Dermis blood vessel endothelial cell (primary cell): ENCODE results near the gene SCAI. TPM values are rescaled to one million over a fixed set of nuclear protein-coding genes. Genes with fewer than 3 reads are reported as not detected.
"Not testable (repeated sequence)": the region's sequence is repeated elsewhere in the genome, so short reads cannot be mapped to it uniquely, and the experiment has no call there.

Experiments used
- DNase-seq: peaks from one replicate; pipeline ENCODE4 v3.0.0; 2010
- total RNA-seq: library from RNA; depleted of rRNA; stranded (reverse); fragments of >200 nt; gene quantifications from 2 replicates; pipeline ENCODE4 v1.2.3, GENCODE V29; 2014

The SCAI gene
- total RNA-seq, 1 donor from 2014 or later, result 13.6 TPM

DNA sequence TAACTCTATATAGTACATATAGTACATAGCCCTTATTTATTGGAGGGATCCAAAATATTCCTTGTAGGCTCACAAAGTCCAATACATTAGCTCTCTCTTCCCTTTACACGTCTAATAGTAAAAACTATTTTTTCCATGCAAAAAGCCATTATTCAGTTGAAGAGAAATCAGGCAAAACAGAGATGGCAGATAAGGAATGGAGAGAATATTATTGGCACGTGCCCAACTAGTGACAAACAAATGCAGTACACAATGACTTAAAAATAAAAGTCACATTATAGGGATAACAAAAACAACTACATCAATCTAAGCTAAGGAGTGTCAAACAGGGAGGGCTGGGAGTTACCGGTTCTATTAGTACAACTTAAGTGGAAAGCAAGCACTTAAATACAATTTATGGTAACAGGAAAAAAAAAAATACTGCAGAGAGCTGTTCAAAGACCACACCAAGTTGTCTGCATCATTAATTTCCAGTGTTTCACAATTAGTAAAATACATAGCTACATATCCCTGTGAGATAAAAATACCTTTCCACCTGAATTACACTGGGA is 4.1 kb upstream of the SCAI start:
- DNase-seq, result no peak

- no peak for DNase-seq
Measured at GRCh38 chr9:125146247-125146646, 2.9 kb upstream of the SCAI start.

DNA sequence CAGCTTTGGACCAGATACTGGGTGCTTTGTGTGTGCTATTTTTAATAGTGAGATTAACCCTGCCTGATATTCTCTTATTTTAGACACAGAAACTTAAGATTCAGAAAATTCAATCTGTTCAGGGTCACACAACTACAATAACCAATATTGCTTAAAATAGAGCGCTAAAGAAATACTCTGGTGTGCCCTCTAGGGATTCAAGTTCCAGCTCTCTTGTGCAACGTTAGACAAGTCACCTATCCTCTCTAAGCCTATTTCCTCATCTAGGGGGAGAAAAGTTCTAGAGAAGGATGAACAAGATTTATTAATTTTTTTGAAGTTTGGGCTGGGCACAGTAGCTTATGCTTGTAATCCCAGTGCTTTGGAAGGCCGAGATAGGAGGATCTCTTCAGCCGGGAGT is 2.1 kb upstream of the SCAI start:
- no peak for DNase-seq

- DNase-seq, result peak; percentile 21
Measured at GRCh38 chr9:125142560-125143376, 560 bp downstream of the SCAI start.

GRCh38 chr9:125141751-125142150 is 1.6 kb downstream of the SCAI start:
- DNase-seq, result no peak

DNA sequence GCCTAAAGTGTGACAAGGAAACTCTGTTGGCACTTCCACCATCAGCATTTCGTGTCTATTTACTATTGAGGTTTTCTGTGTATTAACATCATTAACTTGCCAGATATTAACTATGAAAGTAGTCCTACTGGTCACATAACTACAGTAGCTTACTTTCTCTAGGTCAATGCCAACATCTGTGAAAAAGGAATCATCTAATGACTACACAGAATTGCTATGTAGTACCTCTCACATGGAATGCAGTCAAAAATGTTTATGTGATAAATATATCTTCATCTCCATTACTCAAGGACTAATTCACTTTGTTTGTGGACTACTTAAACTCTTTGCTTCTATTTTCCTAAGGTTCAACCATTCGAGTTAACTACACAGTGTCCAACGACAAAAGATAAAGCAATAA is 2.1 kb downstream of the SCAI start:
- DNase-seq, result no peak

DNA sequence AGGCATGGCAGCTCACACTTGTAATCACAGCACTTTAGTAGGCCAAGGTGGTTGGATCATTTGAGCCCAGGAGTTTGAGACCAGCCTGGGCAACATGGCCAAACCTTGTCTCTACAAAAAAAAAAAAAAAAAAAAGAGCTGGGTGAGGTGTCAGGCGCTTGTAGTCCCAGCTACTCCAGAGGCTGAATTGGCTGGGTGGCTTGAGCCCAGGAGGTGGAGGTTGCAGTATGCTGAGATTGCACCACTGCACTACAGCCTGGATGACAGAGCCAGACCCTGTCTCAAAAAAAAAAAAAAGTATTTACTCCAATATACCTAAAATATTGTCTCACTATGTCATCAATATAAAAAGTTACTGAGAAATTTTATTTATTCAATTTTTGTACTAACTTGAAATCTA is 2.8 kb downstream of the SCAI start:
- no peak for DNase-seq

- no peak for DNase-seq
Measured at GRCh38 chr9:125137200-125137599, 6.1 kb downstream of the SCAI start.

DNA sequence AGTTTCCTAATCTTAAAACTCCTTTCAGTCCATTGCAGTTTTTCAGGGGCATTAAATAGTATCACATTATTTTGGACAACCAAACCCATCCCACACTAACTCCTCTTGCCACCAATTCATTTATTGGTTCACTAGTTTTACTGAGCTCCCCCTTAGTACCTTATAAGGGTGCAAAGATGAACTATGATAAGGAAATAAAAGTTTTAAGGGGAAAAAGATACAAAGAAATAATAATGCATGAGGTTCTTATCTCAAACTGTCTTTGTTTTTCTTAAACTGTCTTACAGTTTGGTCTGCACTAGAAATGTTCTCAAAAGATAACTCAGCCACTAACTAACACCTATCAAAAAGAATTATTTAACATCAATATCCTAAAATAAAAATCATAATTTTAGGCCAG is 8.4 kb downstream of the SCAI start:
- DNase-seq, result no peak

DNA sequence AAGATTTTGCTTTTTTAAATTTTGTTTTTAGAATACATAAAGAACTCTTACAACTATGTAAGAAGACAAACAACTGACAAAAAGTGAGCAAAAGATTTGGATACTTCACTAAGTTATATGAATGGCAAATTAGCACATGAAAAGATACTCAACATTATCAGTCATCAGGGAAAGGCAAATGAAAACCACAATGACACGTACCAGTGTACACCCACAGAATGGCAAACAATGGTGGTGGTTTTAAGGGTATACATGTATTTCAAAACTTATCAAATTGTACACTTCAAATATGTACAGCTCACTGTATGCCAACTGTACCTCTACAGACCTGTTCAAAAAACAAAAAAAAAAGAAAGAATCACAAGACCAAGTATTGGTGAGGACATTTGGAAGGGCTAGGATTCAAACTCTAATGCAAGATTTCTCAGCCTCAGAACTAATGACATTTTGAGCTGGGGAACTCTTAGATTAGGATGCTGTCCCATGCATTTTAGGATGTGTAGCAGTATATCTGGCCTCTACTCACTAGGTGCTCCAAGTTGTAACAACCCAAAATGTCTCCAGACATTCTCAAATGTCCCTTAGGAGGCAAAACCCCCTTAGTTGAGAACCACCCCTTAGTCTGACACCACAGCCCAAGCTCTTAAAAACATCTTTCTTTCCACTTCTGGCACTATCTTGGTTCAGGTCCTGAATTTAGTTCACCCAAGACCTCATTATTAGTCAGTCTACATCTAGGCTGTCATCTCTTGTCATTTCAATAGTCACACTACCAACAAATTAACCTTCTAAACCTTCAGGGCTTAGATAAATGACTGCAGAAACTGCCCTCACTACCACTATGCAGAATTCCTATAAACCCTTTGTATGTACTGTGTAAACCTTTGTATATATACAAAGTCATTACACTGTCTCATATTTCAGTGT is 9.7 kb downstream of the SCAI start:
- no peak for DNase-seq

GRCh38 chr9:125131778-125132177 is 11.6 kb downstream of the SCAI start:
- DNase-seq, result no peak

DNA sequence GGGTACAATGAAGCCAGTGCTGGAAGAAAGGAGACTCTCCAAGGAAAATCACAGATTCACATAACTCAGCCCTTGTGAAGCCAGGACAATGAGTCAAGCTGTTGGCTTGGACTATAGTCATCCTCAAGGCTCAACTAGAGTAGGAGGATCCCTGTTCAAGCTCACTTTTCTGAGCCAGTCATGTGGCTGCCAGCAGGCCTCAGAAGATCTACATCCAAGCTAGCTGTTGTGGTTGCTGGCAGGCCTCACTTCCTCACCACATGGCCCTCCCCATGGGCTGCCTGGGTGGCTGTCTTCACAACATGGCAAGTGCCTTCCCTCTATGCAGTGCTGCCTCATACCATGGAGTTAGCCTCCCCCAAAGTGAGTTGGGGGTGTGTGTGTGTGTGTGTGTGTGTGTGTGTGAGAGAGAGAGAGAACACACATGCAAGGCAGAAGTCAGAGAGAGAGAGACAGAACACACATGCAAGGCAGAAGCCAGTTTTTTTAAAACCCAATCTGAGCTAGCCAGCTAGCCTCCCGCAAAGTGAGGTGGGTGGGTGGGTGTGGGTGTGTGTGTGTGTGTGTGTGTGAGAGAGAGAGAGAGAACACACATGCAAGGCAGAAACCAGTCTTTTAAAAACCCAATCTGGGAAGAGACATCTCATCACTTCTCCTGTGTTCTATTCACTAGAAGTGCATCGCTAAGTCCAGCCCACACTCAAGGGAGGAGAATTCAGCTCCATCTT is 17.1 kb downstream of the SCAI start:
- DNase-seq, result peak; percentile 35

GRCh38 chr9:125125523-125125922 is 17.8 kb downstream of the SCAI start:
- DNase-seq, result no peak

DNA sequence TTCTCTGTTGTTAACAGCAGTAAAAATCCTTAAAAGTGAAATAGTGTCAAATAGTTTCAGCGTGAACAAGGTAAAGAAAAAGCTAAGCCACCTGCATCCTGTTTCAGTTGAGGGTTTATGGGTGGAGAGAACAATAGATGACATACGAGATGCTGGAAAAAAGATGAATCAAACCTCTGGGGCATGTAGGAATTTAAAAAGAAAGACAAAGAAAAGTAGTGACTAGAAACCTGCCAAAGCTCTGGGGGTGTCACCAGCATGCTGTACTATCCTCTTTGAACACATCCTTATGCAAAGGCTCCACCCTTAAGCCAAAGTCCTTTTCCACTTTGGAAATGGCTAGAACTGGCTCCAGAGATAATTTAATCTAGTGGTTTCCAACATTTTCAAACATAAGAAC is 22.2 kb downstream of the SCAI start:
- DNase-seq, result peak; percentile 78

DNA sequence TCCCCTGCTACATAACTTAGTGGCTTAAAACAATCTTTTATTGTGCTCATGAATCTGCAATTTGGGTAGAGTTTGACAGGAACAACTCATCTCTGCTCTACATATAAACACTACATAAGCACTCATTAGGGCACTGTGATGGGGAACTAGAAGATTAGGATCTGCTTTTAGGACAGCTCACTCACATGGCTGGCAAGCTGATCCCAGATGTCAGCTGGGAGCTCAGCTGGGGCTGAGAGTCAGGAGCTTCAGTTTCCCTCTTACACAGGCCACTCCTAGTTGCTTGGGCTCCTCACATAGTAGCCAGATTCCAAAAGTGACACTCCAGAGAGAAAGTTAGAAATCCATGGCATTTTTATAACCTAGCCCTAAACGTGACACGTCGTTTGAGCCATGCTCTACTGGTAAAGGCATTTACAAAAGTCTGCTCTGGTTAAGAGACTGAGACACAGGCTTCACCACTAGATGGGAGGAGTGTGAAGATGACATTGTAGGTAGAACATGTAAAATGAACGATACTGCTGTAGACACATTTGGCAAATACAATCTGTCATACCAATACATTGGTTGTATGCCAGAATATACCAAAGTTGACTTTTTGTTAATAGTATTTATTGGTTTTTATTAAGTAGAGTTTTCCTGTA is 23.6 kb downstream of the SCAI start:
- no peak for DNase-seq

GRCh38 chr9:125118696-125119095 is 24.6 kb downstream of the SCAI start:
- not testable (repeated sequence) for DNase-seq

DNA sequence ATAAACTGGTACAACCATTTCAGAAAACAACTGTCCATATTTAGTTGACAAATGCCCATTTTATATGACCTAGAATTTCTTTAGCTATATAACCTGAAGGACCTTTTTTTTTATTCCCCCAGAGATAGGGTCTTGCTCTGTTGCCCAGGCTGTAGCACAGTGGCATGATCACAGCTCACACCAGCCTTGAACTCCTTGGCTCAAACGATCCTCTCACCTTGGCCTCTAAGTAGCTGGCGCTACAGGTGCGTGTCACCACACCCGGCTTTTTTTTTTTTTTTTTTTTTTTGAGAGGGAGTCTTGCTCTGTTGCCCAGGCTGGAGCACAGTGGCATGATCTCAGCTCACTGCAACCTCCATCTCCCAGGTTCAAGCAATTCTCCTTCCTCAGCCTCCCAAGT is 28.8 kb downstream of the SCAI start:
- not testable (repeated sequence) for DNase-seq

DNA sequence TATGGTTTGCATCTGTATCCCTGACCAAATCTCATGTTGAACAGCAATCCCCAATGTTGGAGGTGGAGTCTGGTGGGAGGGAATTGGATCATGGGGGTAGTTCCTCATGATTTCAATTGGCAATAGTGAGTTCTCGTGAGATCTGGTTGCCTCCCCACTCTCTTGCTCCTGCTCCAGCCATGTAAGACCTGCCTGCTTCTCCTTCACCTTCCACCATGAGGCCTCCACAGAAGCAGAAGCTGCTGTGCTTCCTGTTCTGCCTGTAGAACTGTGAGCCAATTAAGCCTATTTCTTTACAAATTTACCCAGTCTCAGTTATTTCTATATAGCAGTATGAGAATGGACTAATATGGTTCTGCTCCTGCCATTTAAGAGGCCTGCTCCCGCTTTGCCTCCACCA is 32.9 kb downstream of the SCAI start:
- DNase-seq, result no peak

- DNase-seq, result not testable (repeated sequence)
Measured at GRCh38 chr9:125108541-125108940, 34.8 kb downstream of the SCAI start.

GRCh38 chr9:125106285-125106893 is 36.9 kb downstream of the SCAI start:
- peak; percentile 17 for DNase-seq

- no peak for DNase-seq
Measured at GRCh38 chr9:125103770-125104460, 39.4 kb downstream of the SCAI start.
